ENCODE measurements around the gene PTPRN2. TPM values are rescaled to one million over a fixed set of nuclear protein-coding genes. Genes with fewer than 3 reads are reported as not detected.

The PTPRN2 gene
- total and polyA plus RNA-seq, 2 donors from 2014 or later, result 4.8 to 6.2 TPM

GRCh38 chr7:158547817-158548216, 39.8 kb downstream of the PTPRN2 start:
- intact Hi-C loops (cut with DNase I), result no loop called here
- Histone ChIP-seq H3K36me3 (ENCODE audit: control insufficient read depth in 2 of 3, insufficient read depth in 3 of 3, low read length in 3 of 3) (no peaks in the 10 kb centered on the region), H3K27ac (ENCODE audit: low read depth in 2 of 2, low read length in 2 of 2) (no peak overlapping the region), H3K9me3 (ENCODE audit: control insufficient read depth in 2 of 3, insufficient read depth in 1 of 3, low read length in 3 of 3) (no peaks in the 10 kb centered on the region), H3K4me1 (ENCODE audit: control insufficient read depth in 2 of 3, insufficient read depth in 2 of 3, low read depth in 1 of 3, low read length in 3 of 3) (no peaks in the 10 kb centered on the region), H3K4me3 (ENCODE audit: low read length in 3 of 3) (no peak overlapping the region), H3K9ac (ENCODE audit: low read length in 3 of 3) (no peak overlapping the region), H3K27me3 (ENCODE audit: control insufficient read depth, insufficient read depth, low read length) (no peaks in the 10 kb centered on the region)
- no peak for TF ChIP-seq CTCF (IDR thresholded peaks at IDR 0.05; ENCODE audit: borderline replicate concordance, extremely low read depth, insufficient read depth)
- FAIRE-seq (no peak), DNase-seq (peak in 1 of 5 donors; percentile 56)

GRCh38 chr7:158546626-158547025, 41.0 kb downstream of the PTPRN2 start:
- intact Hi-C loops (cut with DNase I), result no loop called here
- FAIRE-seq (no peak), DNase-seq (peak in 1 of 5 donors; percentile 53)
- H3K4me3 ChIP-seq (ENCODE audit: low read length in 3 of 3), result no peak overlapping the region
- H3K27ac ChIP-seq (ENCODE audit: low read depth in 2 of 2, low read length in 2 of 2), result no peak overlapping the region
- H3K9ac ChIP-seq (ENCODE audit: low read length in 3 of 3), result no peak overlapping the region
- TF ChIP-seq CTCF (IDR thresholded peaks at IDR 0.05; ENCODE audit: borderline replicate concordance, extremely low read depth, insufficient read depth), result no peak
- H3K4me1 ChIP-seq (ENCODE audit: control insufficient read depth in 2 of 3, insufficient read depth in 2 of 3, low read depth in 1 of 3, low read length in 3 of 3), result no peaks in the 10 kb centered on the region
- no peaks in the 10 kb centered on the region for H3K9me3 ChIP-seq (ENCODE audit: control insufficient read depth in 2 of 3, insufficient read depth in 1 of 3, low read length in 3 of 3)
- H3K27me3 ChIP-seq (ENCODE audit: control insufficient read depth, insufficient read depth, low read length), result no peaks in the 10 kb centered on the region
- H3K36me3 ChIP-seq (ENCODE audit: control insufficient read depth in 2 of 3, insufficient read depth in 3 of 3, low read length in 3 of 3), result no peaks in the 10 kb centered on the region

GRCh38 chr7:158546214-158546613, 41.4 kb downstream of the PTPRN2 start:
- no peak overlapping the region for H3K9ac ChIP-seq (ENCODE audit: low read length in 3 of 3)
- DNase-seq, result no peak
- H3K27ac ChIP-seq (ENCODE audit: low read depth in 2 of 2, low read length in 2 of 2), result no peak overlapping the region
- no peaks in the 10 kb centered on the region for H3K4me1 ChIP-seq (ENCODE audit: control insufficient read depth in 2 of 3, insufficient read depth in 2 of 3, low read depth in 1 of 3, low read length in 3 of 3)
- H3K9me3 ChIP-seq (ENCODE audit: control insufficient read depth in 2 of 3, insufficient read depth in 1 of 3, low read length in 3 of 3), result no peaks in the 10 kb centered on the region
- TF ChIP-seq CTCF (IDR thresholded peaks at IDR 0.05; ENCODE audit: borderline replicate concordance, extremely low read depth, insufficient read depth), result no peak
- intact Hi-C loops (cut with DNase I), result no loop called here
- no peaks in the 10 kb centered on the region for H3K36me3 ChIP-seq (ENCODE audit: control insufficient read depth in 2 of 3, insufficient read depth in 3 of 3, low read length in 3 of 3)
- H3K4me3 ChIP-seq (ENCODE audit: low read length in 3 of 3), result no peak overlapping the region
- no peak for FAIRE-seq
- no peaks in the 10 kb centered on the region for H3K27me3 ChIP-seq (ENCODE audit: control insufficient read depth, insufficient read depth, low read length)

GRCh38 chr7:158544708-158545107, 42.9 kb downstream of the PTPRN2 start:
- H3K4me3 ChIP-seq (ENCODE audit: low read length in 3 of 3), result no peak overlapping the region
- H3K4me1 ChIP-seq (ENCODE audit: control insufficient read depth in 2 of 3, insufficient read depth in 2 of 3, low read depth in 1 of 3, low read length in 3 of 3), result no peaks in the 10 kb centered on the region
- no peak for FAIRE-seq
- intact Hi-C loops (cut with DNase I), result no loop called here
- DNase-seq, result peak in 1 of 5 donors; percentile 45
- H3K27me3 ChIP-seq (ENCODE audit: control insufficient read depth, insufficient read depth, low read length), result no peaks in the 10 kb centered on the region
- no peaks in the 10 kb centered on the region for H3K9me3 ChIP-seq (ENCODE audit: control insufficient read depth in 2 of 3, insufficient read depth in 1 of 3, low read length in 3 of 3)
- no peak for TF ChIP-seq CTCF (IDR thresholded peaks at IDR 0.05; ENCODE audit: borderline replicate concordance, extremely low read depth, insufficient read depth)
- no peaks in the 10 kb centered on the region for H3K36me3 ChIP-seq (ENCODE audit: control insufficient read depth in 2 of 3, insufficient read depth in 3 of 3, low read length in 3 of 3)
- no peak overlapping the region for H3K9ac ChIP-seq (ENCODE audit: low read length in 3 of 3)
- H3K27ac ChIP-seq (ENCODE audit: low read depth in 2 of 2, low read length in 2 of 2), result no peak overlapping the region

Measured in kidney (tissue), 14 donors.